Psoas muscle (tissue), 8 donors: ENCODE results near the gene COP1. TPM values are rescaled to one million over a fixed set of nuclear protein-coding genes. Genes with fewer than 3 reads are reported as not detected.

Source experiments
- ATAC-seq, 4 donors: fragments of 200-7000 bp; cut with Tn5 transposase; one replicate each; pipeline ENCODE4 v1.9.1; 2020; ENCODE audit warnings: moderate library complexity in 3 of 4, mild to moderate bottlenecking in 2 of 4
- DNase-seq, 2 donors: peaks; one replicate each; pipeline ENCODE4 v3.0.0-alpha.2; 2020
- H3K27ac ChIP-seq: fragments of 200-600 bp; one replicate; pipeline ENCODE4 v1.8.0; 2022
- H3K27me3 ChIP-seq, 3 donors: fragments of 200-600 bp in 1 of 3; one replicate each; pipeline versions ENCODE4 v1.6.1 to v1.8.0; 2013 to 2022; ENCODE audit warnings: low read length in 2 of 3, mild to moderate bottlenecking in 2 of 3, moderate library complexity in 1 of 3; ENCODE audit not compliant: insufficient read depth in 3 of 3
- H3K36me3 ChIP-seq, 2 donors: fragments of 200-600 bp in 1 of 2; one replicate each; pipeline versions ENCODE4 v1.6.1 to v1.8.0; 2013 to 2022; ENCODE audit warnings: low read depth in 1 of 2, mild to moderate bottlenecking in 1 of 2, moderate library complexity in 1 of 2; ENCODE audit not compliant: insufficient read depth in 1 of 2
- H3K4me1 ChIP-seq: fragments of 200-600 bp; one replicate; pipeline ENCODE4 v1.8.0; 2022
- H3K4me3 ChIP-seq: fragments of 200-600 bp; one replicate; pipeline ENCODE4 v1.8.0; 2022; ENCODE audit warnings: mild to moderate bottlenecking
- H3K9me3 ChIP-seq: fragments of 200-600 bp; one replicate; pipeline ENCODE4 v1.8.0; 2022
- CTCF ChIP-seq: fragments of 200-600 bp; IDR thresholded peaks from one replicate; pipeline ENCODE4 v1.8.0; 2022; ENCODE audit warnings: antibody characterized with exemption
- WGBS, 3 donors: extraction: QIAGEN DNeasy Blood & Tissue Kit; methylation state at CpG; one replicate each; pipeline versions ENCODE4 v1.1.6 to v1.1.7; 2013; 5-methylcytosine and 5-hydroxymethylcytosine counted together
- intact Hi-C, 2 donors: fragments of 100-400 bp; cut with DNase I; formaldehyde crosslinking; loops; one replicate each; pipeline versions ENCODE4 v1.11.0 to v1.14.2; 2022
- polyA plus RNA-seq, 3 donors: library from polyadenylated mRNA; stranded (reverse); fragments of 200-250 nt; gene quantifications; one replicate each; pipeline ENCODE4 v1.2.3, GENCODE V29; 2013
- total RNA-seq, 4 donors: library from RNA; stranded (reverse); fragmentation: NEBNext Ultra II Directional in 2 of 4; extraction: Animal tissue kit (Norgen Biotek cat#: 25700) in 2 of 4; gene quantifications; one replicate each; pipeline versions ENCODE4 v1.2.1 to v1.2.4, GENCODE V29; 2021 to 2023
- donor health status: healthy with polysubstance abuse.
- donor health status: DM: no; HTN: no; CAD: no; lungs with moderate emphysema.
- donor health status: Bipolar disorder and iron deficiency.
- donor health status: healthy.
- donor health status: DM: yes; HTN: yes; CAD: no.
- donor health status: DM: no; HTN: no; CAD: no.
- donor health status: DM: no; HTN: no; CAD: no.
- donor health status: DM: yes; HTN: yes; CAD: no.

Gene COP1
- total and polyA plus RNA-seq, 7 donors = 19.5 to 30.6 (median 22.7) TPM

- DNase-seq = no peak
- Histone ChIP-seq H3K4me1 (no peaks in the 10 kb centered on the region), H3K9me3 (no peaks in the 10 kb centered on the region), H3K4me3 (no peak overlapping the region), H3K27ac (no peak overlapping the region), H3K27me3 (no peaks in the 10 kb centered on the region), H3K36me3 (no peaks in the 10 kb centered on the region)
- 66 to 88% (median 83%) methylated on average over 1 of the region's 1 CpG for WGBS, 3 donors
- no peak for ATAC-seq
- TF ChIP-seq CTCF = no peak
- intact Hi-C loops = no loop called here
These were observed 15.1 kb upstream of the COP1 start for GRCh38 chr1:176222196-176222595.

- Histone ChIP-seq H3K27me3 (no peaks in the 10 kb centered on the region), H3K27ac (no peak overlapping the region), H3K36me3 (no peaks in the 10 kb centered on the region), H3K4me1 (no peaks in the 10 kb centered on the region), H3K9me3 (no peaks in the 10 kb centered on the region), H3K4me3 (no peak overlapping the region)
- intact Hi-C loops = no loop called here
- WGBS, 3 donors = 42 to 50% (median 48%) methylated on average over 8 of the region's 8 CpGs
- no peak for TF ChIP-seq CTCF
- ATAC-seq (no peak), DNase-seq (no peak)
These were observed 13.1 kb upstream of the COP1 start for GRCh38 chr1:176220100-176220689.

GRCh38 chr1:176217461-176218099, 10.5 kb upstream of the COP1 start:
- Histone ChIP-seq H3K27me3 (no peaks in the 10 kb centered on the region), H3K9me3 (no peaks in the 10 kb centered on the region), H3K4me1 (no peaks in the 10 kb centered on the region), H3K4me3 (no peak overlapping the region), H3K36me3 (no peaks in the 10 kb centered on the region), H3K27ac (no peak overlapping the region)
- ATAC-seq = no peak
- no peak for DNase-seq
- intact Hi-C loops = loop anchor here in 1 of 2 donors (10.0 kb wide), 1 partner anchor 1193 kb away; the partner anchor contains the start of gene MRPS14
- no peak for TF ChIP-seq CTCF

GRCh38 chr1:176216031-176216430, 8.9 kb upstream of the COP1 start:
- DNase-seq (no peak), ATAC-seq (no peak)
- Histone ChIP-seq H3K4me1 (no peaks in the 10 kb centered on the region), H3K36me3 (peaks cover 0 to 2% of the 10 kb centered on the region in 2 donors), H3K27me3 (no peaks in the 10 kb centered on the region), H3K4me3 (no peak overlapping the region), H3K9me3 (no peaks in the 10 kb centered on the region), H3K27ac (no peak overlapping the region)
- intact Hi-C loops = loop anchor here in 1 of 2 donors (10.0 kb wide), 1 partner anchor 1191 kb away; the partner anchor contains the start of gene MRPS14
- no peak for TF ChIP-seq CTCF
- WGBS, 3 donors = 30 to 47% (median 43%) methylated on average over 1 of the region's 1 CpG
